HepG2 (cell line): ENCODE data around the gene GPR15. TPM values are rescaled to one million over a fixed set of nuclear protein-coding genes. Genes with fewer than 3 reads are reported as not detected.

Experiments used
- ATAC-seq: fragments of 200-7000 bp; cut with Tn5 transposase; 3 replicates; pipeline ENCODE4 v1.9.1; 2020; ENCODE audit warnings: mild to moderate bottlenecking, moderate library complexity
- BruUV-seq: library from RNA; stranded (reverse); fragments of 400-500 nt; replicated peaks from 2 replicates; lab custom pipeline; 2021; lab: Mats Ljungman, UMichigan
- CTCF ChIA-PET: fragments of 300-600 bp; formaldehyde crosslinking; extraction: SDS; loops from one replicate; lab custom pipeline; 2021; ENCODE audit warnings: low total read pairs, inconsistent platforms, low intra/inter-chr PET ratio; lab: Yijun Ruan, JAX
- POLR2A ChIA-PET: fragments of 350-600 bp; sonication (Branson Sonifier 250); formaldehyde crosslinking; loops from one replicate; lab custom pipeline; 2020; ENCODE audit warnings: antibody characterized with exemption, inconsistent platforms; lab: Yijun Ruan, JAX
- DNase-seq: peaks from one replicate; pipeline ENCODE4 v3.0.0-alpha.2; 2015; ENCODE audit warnings: low spot score
- FAIRE-seq: peaks from 3 replicates; lab custom pipeline; 2011; peaks lifted over from hg19 to GRCh38; lab: Jason Lieb, UNC
- H2AFZ ChIP-seq: one replicate; pipeline ENCODE4 v1.6.1; 2011; ENCODE audit warnings: low read length, inconsistent platforms
- H3K27ac ChIP-seq: fragments of 300-600 bp; 3 replicates; pipeline ENCODE4 v1.8.0; 2011; ENCODE audit warnings: mixed run types, mild to moderate bottlenecking, mixed read lengths, low read length, inconsistent platforms; ENCODE audit not compliant: insufficient read depth; ENCODE audit errors: extremely low read length
- H3K27me3 ChIP-seq, 2 experiments: fragments of 200-600 bp in 1 of 2; 2 replicates in 1 of 2; 3 replicates in 1 of 2; pipeline versions ENCODE4 v1.6.0 to v1.8.0; 2011; ENCODE audit warnings: low read length in 2 of 2, mild to moderate bottlenecking in 2 of 2, moderate library complexity in 2 of 2, inconsistent platforms in 1 of 2; ENCODE audit not compliant: insufficient read depth in 2 of 2, control insufficient read depth in 1 of 2
- H3K36me3 ChIP-seq, 2 experiments: fragments of 200-600 bp in 1 of 2; replicated peaks in 1 of 2; 2 replicates in 1 of 2; 3 replicates in 1 of 2; pipeline versions ENCODE4 v1.5.1 to v1.8.0; 2011; ENCODE audit warnings: low read length in 2 of 2, inconsistent platforms in 1 of 2; ENCODE audit not compliant: insufficient read depth in 2 of 2, control insufficient read depth in 1 of 2
- H3K4me1 ChIP-seq: 2 replicates; pipeline ENCODE4 v1.5.1; 2012; ENCODE audit warnings: low read length, inconsistent platforms; ENCODE audit not compliant: insufficient read depth
- H3K4me2 ChIP-seq: 2 replicates; pipeline ENCODE4 v1.6.0; 2011; ENCODE audit warnings: low read depth, low read length, inconsistent platforms
- H3K4me3 ChIP-seq, 3 experiments: fragments of 200-600 bp in 1 of 3; sonication (generic), shearing (Covaris generic) in 1 of 3; replicated peaks in 1 of 3; 2 replicates each; pipeline ENCODE4 v1.5.1; 2011 to 2016; ENCODE audit warnings: low read length in 3 of 3, inconsistent platforms in 2 of 3, low read depth in 2 of 3, mild to moderate bottlenecking in 2 of 3, control low read depth in 1 of 3, mixed read lengths in 1 of 3; ENCODE audit not compliant: insufficient read depth in 1 of 3
- H3K79me2 ChIP-seq: one replicate; pipeline ENCODE4 v1.6.1; 2011; ENCODE audit warnings: low read length, inconsistent platforms; ENCODE audit not compliant: insufficient read depth
- H3K9ac ChIP-seq: 2 replicates; pipeline ENCODE4 v1.6.0; 2011; ENCODE audit warnings: mild to moderate bottlenecking, low read depth, low read length, inconsistent platforms; ENCODE audit not compliant: insufficient read depth
- H3K9me3 ChIP-seq: 2 replicates; pipeline ENCODE4 v1.5.1; 2012; ENCODE audit warnings: mild to moderate bottlenecking, low read length
- H4K20me1 ChIP-seq: 2 replicates; pipeline ENCODE4 v1.6.0; 2011; ENCODE audit warnings: inconsistent platforms, mild to moderate bottlenecking, low read length, moderate library complexity; ENCODE audit not compliant: insufficient read depth
- E2F1 ChIP-seq: sonication (generic); formaldehyde crosslinking; IDR thresholded peaks from 2 replicates; pipeline ENCODE4 v1.5.0; 2020; ENCODE audit warnings: missing genetic modification reagents
- HMGA1 ChIP-seq: sonication (generic); formaldehyde crosslinking; conservative IDR thresholded peaks from 2 replicates; pipeline ENCODE4 v1.4.0; 2020; ENCODE audit warnings: missing genetic modification reagents
- HOXD1 ChIP-seq: sonication (generic); formaldehyde crosslinking; IDR thresholded peaks from 2 replicates; pipeline ENCODE4 v1.5.0; 2020; ENCODE audit warnings: missing genetic modification reagents
- KDM5B ChIP-seq: sonication (generic); formaldehyde crosslinking; IDR thresholded peaks from 2 replicates; pipeline ENCODE4 v1.4.0; 2020; ENCODE audit warnings: missing genetic modification reagents, mild to moderate bottlenecking, borderline replicate concordance
- NFYC ChIP-seq: IDR thresholded peaks from 2 replicates; pipeline ENCODE4 v1.6.1; 2016; ENCODE audit warnings: missing genetic modification reagents, missing compliant biosample characterization
- SIX4 ChIP-seq: sonication (generic); formaldehyde crosslinking; IDR thresholded peaks from 2 replicates; pipeline ENCODE4 v1.4.0; 2020; ENCODE audit warnings: missing genetic modification reagents
- STAT5B ChIP-seq: sonication (generic); formaldehyde crosslinking; IDR thresholded peaks from 2 replicates; pipeline ENCODE4 v1.4.0; 2020; ENCODE audit warnings: missing genetic modification reagents
- TFDP2 ChIP-seq: sonication (generic); formaldehyde crosslinking; IDR thresholded peaks from 2 replicates; pipeline ENCODE4 v1.4.0; 2020; ENCODE audit warnings: missing genetic modification reagents
- ZFP90 ChIP-seq: sonication (generic); formaldehyde crosslinking; IDR thresholded peaks from 2 replicates; pipeline ENCODE4 v1.8.0; 2022; ENCODE audit warnings: missing genetic modification reagents, mild to moderate bottlenecking, inconsistent platforms, borderline replicate concordance
- ZNF251 ChIP-seq: sonication (generic); formaldehyde crosslinking; IDR thresholded peaks from 2 replicates; pipeline ENCODE4 v1.9.0; 2021; ENCODE audit warnings: mild to moderate bottlenecking, missing genetic modification reagents
- ZNF256 ChIP-seq: sonication (generic); formaldehyde crosslinking; conservative IDR thresholded peaks from 2 replicates; pipeline ENCODE4 v1.4.0; 2020; ENCODE audit warnings: missing genetic modification reagents
- WGBS: methylation state at CpG from one replicate; pipeline ENCODE4 v1.1.6; 2017; ENCODE audit warnings: low lambda C conversion rate; 5-methylcytosine and 5-hydroxymethylcytosine counted together
- in situ Hi-C: cut with HindIII; loops from 2 replicates; pipeline ENCODE4 v1.10.0; 2017; ENCODE audit warnings: low pct_unique_long_range_greater_than_20kb; ENCODE audit not compliant: extremely low pct_ligation_motif_present
- intact Hi-C: fragments of 100-400 bp; cut with micrococcal nuclease; formaldehyde crosslinking; loops from one replicate; pipeline ENCODE4 v1.10.0; 2022; ENCODE audit not compliant: unreplicated experiment
- polyA plus RNA-seq, 8 experiments: library from polyadenylated mRNA; depleted of rRNA in 3 of 8; stranded (reverse) in 7 of 8; unstranded in 1 of 8; fragments of >200 nt; fragmentation: Illumina TruSeq in 4 of 8; extraction: Trizol in 4 of 8; gene quantifications; 2 replicates each; pipeline versions ENCODE4 v1.2.1 to v1.2.3, GENCODE V29; 2011 to 2016; ENCODE audit warnings: low read depth in 4 of 8, missing spikeins in 1 of 8, mixed read lengths in 1 of 8; ENCODE audit not compliant: insufficient read depth in 1 of 8
- total RNA-seq, 5 experiments: library from RNA; depleted of rRNA; stranded (reverse); fragments of >200 nt; fragmentation: Illumina TruSeq; extraction: Trizol; gene quantifications; 2 replicates each; pipeline ENCODE4 v1.2.3, GENCODE V29; 2016; ENCODE audit warnings: low read depth in 1 of 5

The GPR15 gene
- total and polyA plus RNA-seq, 2 of the 13 experiments (the other 11 are each of a cell fraction or from before 2014, with no cell fraction given) = not detected

GRCh38 chr3:98553753-98554152, 22.0 kb downstream of the GPR15 start:
- in situ Hi-C loops = loop anchor here (25.0 kb wide), 1 partner anchor 516 kb away; the partner anchor contains the start of gene GABRR3
- H3K9me3 ChIP-seq = no peaks in the 10 kb centered on the region
- H4K20me1 ChIP-seq = no peaks in the 10 kb centered on the region
- no peak overlapping the region for H3K4me2 ChIP-seq
- no peaks in the 10 kb centered on the region for H3K27me3 ChIP-seq
- H3K9ac ChIP-seq = no peak overlapping the region
- CTCF ChIA-PET = no interaction called here
- H2AFZ ChIP-seq = no peak overlapping the region
- ATAC-seq (no peak), DNase-seq (no peak), FAIRE-seq (no peak)
- no peaks in the 10 kb centered on the region for H3K79me2 ChIP-seq
- POLR2A ChIA-PET = no interaction called here
- BruUV-seq = no TSS peak
- H3K4me1 ChIP-seq = no peaks in the 10 kb centered on the region
- H3K27ac ChIP-seq = no peak overlapping the region
- H3K36me3 ChIP-seq = no peaks in the 10 kb centered on the region
- H3K4me3 ChIP-seq = no peak overlapping the region
- intact Hi-C loops = no loop called here
- TF ChIP-seq ZFP90 = no peak
- TF ChIP-seq KDM5B (CRISPR knock-in tag) = no peak
- TF ChIP-seq E2F1 (CRISPR knock-in tag) = no peak
- no peak for TF ChIP-seq NFYC (CRISPR knock-in tag)
- no peak for TF ChIP-seq ZNF256 (CRISPR knock-in tag)
- no peak for TF ChIP-seq TFDP2
- TF ChIP-seq STAT5B = no peak
- no peak for TF ChIP-seq SIX4 (CRISPR knock-in tag)
- TF ChIP-seq HMGA1 (CRISPR knock-in tag) = no peak
- no peak for TF ChIP-seq ZNF251 (CRISPR knock-in tag)
- TF ChIP-seq HOXD1 (CRISPR knock-in tag) = no peak
- WGBS = 51% methylated on average over 2 of the region's 2 CpGs
